Activated CD4-positive, alpha-beta T cell treated with anti-CD3 and anti-CD28 coated beads for 1 hour (primary cell): Measurements from ENCODE around the gene DCAF17.
"Not testable (repeated sequence)": the region's sequence is repeated elsewhere in the genome, so short reads cannot be mapped to it uniquely, and the experiment has no call there.

Source experiments
- DNase-seq: peaks from one replicate; pipeline ENCODE4 v3.0.0-alpha.2; 2020

DCAF17 gene

GRCh38 chr2:171411214-171411613, 22.8 kb upstream of the DCAF17 start:
- no peak for DNase-seq

GRCh38 chr2:171411791-171412483, 22.1 kb upstream of the DCAF17 start:
- no peak for DNase-seq

- DNase-seq, result no peak
Measured at GRCh38 chr2:171412571-171413175, 21.4 kb upstream of the DCAF17 start.

- DNase-seq, result not testable (repeated sequence)
Measured at GRCh38 chr2:171414645-171415044, 19.4 kb upstream of the DCAF17 start.

- DNase-seq, result peak; percentile 63
Measured at GRCh38 chr2:171416009-171416926, 17.8 kb upstream of the DCAF17 start.

- no peak for DNase-seq
Measured at GRCh38 chr2:171419333-171419732, 14.7 kb upstream of the DCAF17 start.

- DNase-seq, result no peak
Measured at GRCh38 chr2:171420728-171421563, 13.1 kb upstream of the DCAF17 start.

- DNase-seq, result not testable (repeated sequence)
Measured at GRCh38 chr2:171422710-171423495, 11.1 kb upstream of the DCAF17 start.

GRCh38 chr2:171430516-171431410, 3.3 kb upstream of the DCAF17 start:
- DNase-seq, result no peak

GRCh38 chr2:171431677-171432167, 2.3 kb upstream of the DCAF17 start:
- no peak for DNase-seq

GRCh38 chr2:171432206-171432968, 1.6 kb upstream of the DCAF17 start:
- DNase-seq, result no peak

- DNase-seq, result no peak
Measured at GRCh38 chr2:171432969-171433762, 860 bp upstream of the DCAF17 start.

GRCh38 chr2:171433763-171434012, 338 bp upstream of the DCAF17 start, which contains the start of gene METTL8:
Gene METTL8, minus strand, starts transcription at chr2:171433990. Its CDS starts 41,805 bp downstream, at chr2:171392185.
- DNase-seq, result no peak

GRCh38 chr2:171436307-171436706, 2.3 kb downstream of the DCAF17 start:
- no peak for DNase-seq

GRCh38 chr2:171441470-171441869, 7.4 kb downstream of the DCAF17 start:
- DNase-seq, result no peak

GRCh38 chr2:171447675-171448074, 13.6 kb downstream of the DCAF17 start:
- DNase-seq, result no peak

- no peak for DNase-seq
Measured at GRCh38 chr2:171451074-171451473, 17.0 kb downstream of the DCAF17 start.

GRCh38 chr2:171452773-171453172, 18.7 kb downstream of the DCAF17 start:
- DNase-seq, result no peak

GRCh38 chr2:171459498-171459897, 25.5 kb downstream of the DCAF17 start:
- no peak for DNase-seq
